ENCODE results near the gene MINK1. TPM values are rescaled to one million over a fixed set of nuclear protein-coding genes. Genes with fewer than 3 reads are reported as not detected.
A peak's percentile ranks its signal among the peaks of the same experiment; 100 is the strongest.

Gene MINK1
- total RNA-seq, 1 experiment from 2014 or later: 160 TPM

- BruUV-seq (replicated peaks): no TSS peak
- H3K9me2 ChIP-seq (ENCODE audit: insufficient read depth): no peaks in the 10 kb centered on the region
- H3K4me1 ChIP-seq (replicated peaks; ENCODE audit: insufficient read depth): peaks cover 46% of the 10 kb centered on the region
- H3K4me3 ChIP-seq: no peak overlapping the region
- POLR2A ChIA-PET (ENCODE audit: unreplicated experiment): no interaction called here
- H3K4me2 ChIP-seq: no peak overlapping the region
- peak overlapping the region; percentile 6 for H3K27ac ChIP-seq
- CTCF ChIA-PET: no interaction called here
- intact Hi-C loops (cut with micrococcal nuclease; ENCODE audit: unreplicated experiment): no loop called here
- no peaks in the 10 kb centered on the region for H3K27me3 ChIP-seq (ENCODE audit: insufficient read depth, low read depth)
- H3K36me3 ChIP-seq (ENCODE audit: low read depth): no peaks in the 10 kb centered on the region
- no peaks in the 10 kb centered on the region for H4K20me1 ChIP-seq (ENCODE audit: insufficient read depth)
- DNase-seq: peak in 1 of 2 experiments; percentile 47
- H3K79me2 ChIP-seq (ENCODE audit: low read depth): peaks cover 61% of the 10 kb centered on the region
- H3F3A ChIP-seq (ENCODE audit: insufficient read depth, low read depth): peaks cover 45% of the 10 kb centered on the region
- no peak overlapping the region for H2AFZ ChIP-seq
- H3K9me3 ChIP-seq (ENCODE audit: insufficient read depth, low read depth): no peaks in the 10 kb centered on the region
- TF ChIP-seq EZH2 (IDR thresholded peaks at IDR 0.05; ENCODE audit: low read depth): no peak
Observed at GRCh38 chr17:4852567-4853207, 19.5 kb downstream of the MINK1 start.

GRCh38 chr17:4853208-4853671, 20.1 kb downstream of the MINK1 start:
- TF ChIP-seq EZH2 (IDR thresholded peaks at IDR 0.05; ENCODE audit: low read depth): no peak
- no peak for TF ChIP-seq CTCF (conservative IDR thresholded peaks at IDR 0.05)
- Histone ChIP-seq H3K79me2 (ENCODE audit: low read depth) (peaks cover 57% of the 10 kb centered on the region), H3K9me3 (ENCODE audit: insufficient read depth, low read depth) (no peaks in the 10 kb centered on the region), H3K4me2 (no peak overlapping the region), H4K20me1 (ENCODE audit: insufficient read depth) (no peaks in the 10 kb centered on the region), H3K4me3 (no peak overlapping the region), H3F3A (ENCODE audit: insufficient read depth, low read depth) (peaks cover 45% of the 10 kb centered on the region), H3K36me3 (ENCODE audit: low read depth) (no peaks in the 10 kb centered on the region), H3K4me1 (replicated peaks; ENCODE audit: insufficient read depth) (peaks cover 46% of the 10 kb centered on the region), H3K27me3 (ENCODE audit: insufficient read depth, low read depth) (no peaks in the 10 kb centered on the region), H3K27ac (no peak overlapping the region), H2AFZ (no peak overlapping the region), H3K9me2 (ENCODE audit: insufficient read depth) (no peaks in the 10 kb centered on the region)
- POLR2A ChIA-PET (ENCODE audit: unreplicated experiment): no interaction called here
- DNase-seq: no peak
- intact Hi-C loops (cut with micrococcal nuclease; ENCODE audit: unreplicated experiment): no loop called here
- CTCF ChIA-PET: no interaction called here
- no TSS peak for BruUV-seq (replicated peaks)

- Histone ChIP-seq H3K4me3 (no peak overlapping the region), H3K4me2 (no peak overlapping the region), H3K9me2 (ENCODE audit: insufficient read depth) (no peaks in the 10 kb centered on the region), H3K9me3 (ENCODE audit: insufficient read depth, low read depth) (no peaks in the 10 kb centered on the region), H3K36me3 (ENCODE audit: low read depth) (0 out of 2 replicates have a peak, but pooled peaks cover 1% of the 10 kb centered on the region), H3K4me1 (replicated peaks; ENCODE audit: insufficient read depth) (peaks cover 48% of the 10 kb centered on the region), H3K27ac (no peak overlapping the region), H2AFZ (no peak overlapping the region), H3F3A (ENCODE audit: insufficient read depth, low read depth) (peaks cover 45% of the 10 kb centered on the region), H3K27me3 (ENCODE audit: insufficient read depth, low read depth) (no peaks in the 10 kb centered on the region), H4K20me1 (ENCODE audit: insufficient read depth) (peaks cover 1% of the 10 kb centered on the region), H3K79me2 (ENCODE audit: low read depth) (peaks cover 57% of the 10 kb centered on the region)
- CTCF ChIA-PET: no interaction called here
- intact Hi-C loops (cut with micrococcal nuclease; ENCODE audit: unreplicated experiment): no loop called here
- TF ChIP-seq EZH2 (IDR thresholded peaks at IDR 0.05; ENCODE audit: low read depth): no peak
- no peak for TF ChIP-seq CTCF (conservative IDR thresholded peaks at IDR 0.05)
- no peak for DNase-seq
- POLR2A ChIA-PET (ENCODE audit: unreplicated experiment): no interaction called here
- BruUV-seq (replicated peaks): no TSS peak
Observed at GRCh38 chr17:4854111-4854681, 21.1 kb downstream of the MINK1 start.

Data from PC-9 (cell line).